C4-2B (cell line): ENCODE data around the gene UPK3BL2.
"Not testable (repeated sequence)": the region's sequence is repeated elsewhere in the genome, so short reads cannot be mapped to it uniquely, and the experiment has no call there.

Experiments
- CTCF ChIP-seq: fragments of 450-650 bp; conservative IDR thresholded peaks from 2 replicates; pipeline ENCODE4 v1.5.1; 2017; ENCODE audit warnings: mild to moderate bottlenecking
- ZFX ChIP-seq: fragments of 450-650 bp; IDR thresholded peaks from 2 replicates; pipeline ENCODE4 v1.6.1; 2017

GRCh38 chr7:102497308-102497707, 46.2 kb downstream of the UPK3BL2 start:
- not testable (repeated sequence) for TF ChIP-seq CTCF, ZFX
